ENCODE data around the gene PHACTR1. TPM values are rescaled to one million over a fixed set of nuclear protein-coding genes. Genes with fewer than 3 reads are reported as not detected.

The PHACTR1 gene
- total and polyA plus RNA-seq, 7 donors, result 0.04 to 3.0 (median 0.85) TPM

- ATAC-seq (no peak), DNase-seq (no peak)
- no peaks in the 10 kb centered on the region for H3K36me3 ChIP-seq (ENCODE audit: insufficient read depth in 1 of 2, low read depth in 1 of 2)
- no peak overlapping the region for H3K27ac ChIP-seq
- H3K4me3 ChIP-seq, result no peak overlapping the region
- H3K27me3 ChIP-seq (ENCODE audit: insufficient read depth in 3 of 3, low read length in 2 of 3), result no peaks in the 10 kb centered on the region
- no peaks in the 10 kb centered on the region for H3K4me1 ChIP-seq
- H3K9me3 ChIP-seq, result no peaks in the 10 kb centered on the region
- WGBS, 3 donors, result 40 to 48% (median 41%) methylated on average over 10 of the region's 10 CpGs
- intact Hi-C loops (cut with DNase I), result no loop called here
- TF ChIP-seq, protein P1, sequence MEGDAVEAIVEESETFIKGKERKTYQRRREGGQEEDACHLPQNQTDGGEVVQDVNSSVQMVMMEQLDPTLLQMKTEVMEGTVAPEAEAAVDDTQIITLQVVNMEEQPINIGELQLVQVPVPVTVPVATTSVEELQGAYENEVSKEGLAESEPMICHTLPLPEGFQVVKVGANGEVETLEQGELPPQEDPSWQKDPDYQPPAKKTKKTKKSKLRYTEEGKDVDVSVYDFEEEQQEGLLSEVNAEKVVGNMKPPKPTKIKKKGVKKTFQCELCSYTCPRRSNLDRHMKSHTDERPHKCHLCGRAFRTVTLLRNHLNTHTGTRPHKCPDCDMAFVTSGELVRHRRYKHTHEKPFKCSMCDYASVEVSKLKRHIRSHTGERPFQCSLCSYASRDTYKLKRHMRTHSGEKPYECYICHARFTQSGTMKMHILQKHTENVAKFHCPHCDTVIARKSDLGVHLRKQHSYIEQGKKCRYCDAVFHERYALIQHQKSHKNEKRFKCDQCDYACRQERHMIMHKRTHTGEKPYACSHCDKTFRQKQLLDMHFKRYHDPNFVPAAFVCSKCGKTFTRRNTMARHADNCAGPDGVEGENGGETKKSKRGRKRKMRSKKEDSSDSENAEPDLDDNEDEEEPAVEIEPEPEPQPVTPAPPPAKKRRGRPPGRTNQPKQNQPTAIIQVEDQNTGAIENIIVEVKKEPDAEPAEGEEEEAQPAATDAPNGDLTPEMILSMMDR (IDR thresholded peaks at IDR 0.05), result no peak
These were observed 418.6 kb downstream of the PHACTR1 start for GRCh38 chr6:13135152-13135551.

DNA sequence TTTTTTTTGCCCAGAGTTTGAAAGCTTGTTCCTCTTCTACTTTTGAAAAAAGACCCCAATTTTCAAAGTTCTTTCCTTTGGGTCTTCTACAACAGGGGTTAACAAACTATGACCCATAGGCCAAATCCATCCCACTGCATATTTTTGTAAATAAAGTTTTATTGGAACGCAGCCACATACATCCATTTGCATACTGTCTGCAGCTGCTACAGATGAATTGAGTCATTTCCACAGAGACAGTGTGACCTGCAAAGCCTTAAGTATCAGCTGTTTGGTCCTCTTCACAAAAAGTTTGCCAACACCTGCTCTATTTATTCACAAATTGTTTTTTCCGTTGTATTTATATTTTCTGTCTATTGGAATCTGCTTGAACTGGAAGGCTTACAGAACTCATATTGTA, 422.6 kb downstream of the PHACTR1 start:
- no peaks in the 10 kb centered on the region for H3K4me1 ChIP-seq
- H3K4me3 ChIP-seq, result no peak overlapping the region
- 29 to 46% (median 36%) methylated on average over 2 of the region's 2 CpGs for WGBS, 3 donors
- no peak for ATAC-seq
- no peak overlapping the region for H3K27ac ChIP-seq
- H3K9me3 ChIP-seq, result no peaks in the 10 kb centered on the region
- H3K27me3 ChIP-seq (ENCODE audit: insufficient read depth in 3 of 3, low read length in 2 of 3), result no peaks in the 10 kb centered on the region
- no peaks in the 10 kb centered on the region for H3K36me3 ChIP-seq (ENCODE audit: insufficient read depth in 1 of 2, low read depth in 1 of 2)
- intact Hi-C loops (cut with DNase I), result no loop called here
- DNase-seq, result no peak
- TF ChIP-seq, protein P1 (IDR thresholded peaks at IDR 0.05), result no peak

GRCh38 chr6:13140980-13141379, 424.4 kb downstream of the PHACTR1 start:
- no peak overlapping the region for H3K27ac ChIP-seq
- ATAC-seq (no peak), DNase-seq (no peak)
- H3K9me3 ChIP-seq, result no peaks in the 10 kb centered on the region
- H3K27me3 ChIP-seq (ENCODE audit: insufficient read depth in 3 of 3, low read length in 2 of 3), result no peaks in the 10 kb centered on the region
- H3K4me3 ChIP-seq, result no peak overlapping the region
- intact Hi-C loops (cut with DNase I), result no loop called here
- TF ChIP-seq, protein P1 (IDR thresholded peaks at IDR 0.05), result no peak
- 86 to 93% (median 93%) methylated on average over 1 of the region's 1 CpG for WGBS, 3 donors
- H3K36me3 ChIP-seq (ENCODE audit: insufficient read depth in 1 of 2, low read depth in 1 of 2), result no peaks in the 10 kb centered on the region
- no peaks in the 10 kb centered on the region for H3K4me1 ChIP-seq

- Histone ChIP-seq H3K4me3 (no peak overlapping the region), H3K27ac (no peak overlapping the region), H3K4me1 (no peaks in the 10 kb centered on the region), H3K36me3 (ENCODE audit: insufficient read depth in 1 of 2, low read depth in 1 of 2) (no peaks in the 10 kb centered on the region), H3K27me3 (ENCODE audit: insufficient read depth in 3 of 3, low read length in 2 of 3) (no peaks in the 10 kb centered on the region), H3K9me3 (no peaks in the 10 kb centered on the region)
- intact Hi-C loops (cut with DNase I), result no loop called here
- 75 to 83% (median 78%) methylated on average over 7 of the region's 7 CpGs for WGBS, 3 donors
- no peak for DNase-seq
- ATAC-seq, result no peak
- TF ChIP-seq, protein P1 (IDR thresholded peaks at IDR 0.05), result no peak
These were observed 424.8 kb downstream of the PHACTR1 start for GRCh38 chr6:13141387-13141786.

- intact Hi-C loops (cut with DNase I), result no loop called here
- no peak overlapping the region for H3K4me3 ChIP-seq
- TF ChIP-seq, protein P1 (IDR thresholded peaks at IDR 0.05), result no peak
- no peaks in the 10 kb centered on the region for H3K4me1 ChIP-seq
- no peaks in the 10 kb centered on the region for H3K9me3 ChIP-seq
- DNase-seq, result no peak
- no peaks in the 10 kb centered on the region for H3K27me3 ChIP-seq (ENCODE audit: insufficient read depth in 3 of 3, low read length in 2 of 3)
- no peaks in the 10 kb centered on the region for H3K36me3 ChIP-seq (ENCODE audit: insufficient read depth in 1 of 2, low read depth in 1 of 2)
- WGBS, 3 donors, result 85 to 91% (median 89%) methylated on average over 3 of the region's 3 CpGs
- H3K27ac ChIP-seq, result no peak overlapping the region
- ATAC-seq, result no peak
These were observed 426.0 kb downstream of the PHACTR1 start for GRCh38 chr6:13142611-13143010.
